OCI-LY3 (cell line): ENCODE data around the gene MKRN1.

Experiments used
- CTCF ChIP-seq: fragments of 200-600, 300-600 bp; sonication (generic); IDR thresholded peaks from 2 replicates; pipeline ENCODE4 v1.5.1; 2014; ENCODE audit warnings: antibody characterized with exemption, low read length, low read depth
- EZH2phosphoT487 ChIP-seq: fragments of 200-600 bp; shearing (Covaris generic); IDR thresholded peaks from 2 replicates; pipeline ENCODE4 v1.6.1; 2018; ENCODE audit warnings: antibody characterized with exemption, mixed run types, low read depth

DNA sequence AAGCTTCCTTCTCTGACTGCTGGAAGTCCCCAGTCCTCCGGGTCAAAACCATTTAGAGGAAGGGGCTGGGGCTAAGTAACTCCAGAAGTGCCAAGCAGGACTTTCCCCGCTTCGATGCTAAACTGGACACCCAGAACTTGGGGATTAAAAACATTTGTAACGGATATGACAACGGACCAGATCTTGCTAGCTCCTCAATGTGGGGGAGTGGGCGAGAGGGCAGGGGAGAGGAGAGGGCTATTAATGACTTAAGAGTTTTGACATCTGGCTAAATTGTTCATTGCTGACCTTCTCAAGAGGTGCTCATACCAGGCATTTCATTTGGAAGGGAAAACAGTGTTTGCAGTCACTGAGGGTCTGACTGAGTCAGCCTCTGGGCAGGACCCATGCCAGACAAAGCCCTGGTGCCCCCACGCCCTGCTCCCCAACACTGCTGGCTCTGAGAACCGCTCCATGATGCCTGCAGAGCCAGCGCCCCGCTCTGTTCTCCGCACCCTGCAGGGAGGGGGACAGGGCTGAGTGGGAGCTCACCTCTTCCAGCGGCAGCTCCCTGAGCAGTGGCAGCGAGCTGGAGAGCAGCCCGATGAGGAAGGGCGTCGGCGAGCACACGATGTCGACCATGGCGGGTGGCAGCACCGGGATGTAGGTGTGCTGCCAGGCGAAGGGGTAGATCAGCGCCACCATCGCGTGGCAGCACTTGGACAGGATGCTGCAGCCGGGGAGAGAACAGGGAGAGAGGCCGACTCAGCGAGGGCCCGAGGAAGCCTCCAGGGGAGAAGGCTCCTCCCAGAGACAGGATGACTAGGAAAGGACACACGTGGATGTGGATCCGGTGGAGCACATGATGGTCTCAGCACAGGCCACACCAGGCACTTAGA lies 47.7 kb upstream of the MKRN1 start:
- TF ChIP-seq CTCF (no peak), EZH2phosphoT487 (no peak)
